Measurements from ENCODE around the gene AK5.

AK5 gene

GRCh38 chr1:77565321-77565720 lies 283.5 kb downstream of the AK5 start:
- TF ChIP-seq CTCF (IDR thresholded peaks at IDR 0.05; ENCODE audit: extremely low read depth, insufficient read depth, missing control alignments): no peak
- in situ Hi-C loops (cut with MboI; ENCODE audit: low pct_unique_long_range_greater_than_20kb, low sequenced_read_pairs, unreplicated experiment): no loop called here
- DNase-seq (ENCODE audit: low spot score): no peak

- no peak for TF ChIP-seq CTCF (IDR thresholded peaks at IDR 0.05; ENCODE audit: extremely low read depth, insufficient read depth, missing control alignments)
- no peak for DNase-seq (ENCODE audit: low spot score)
- in situ Hi-C loops (cut with MboI; ENCODE audit: low pct_unique_long_range_greater_than_20kb, low sequenced_read_pairs, unreplicated experiment): no loop called here
Observed at GRCh38 chr1:77571642-77572041, 289.8 kb downstream of the AK5 start.

GRCh38 chr1:77579547-77579946 lies 297.7 kb downstream of the AK5 start:
- in situ Hi-C loops (cut with MboI; ENCODE audit: low pct_unique_long_range_greater_than_20kb, low sequenced_read_pairs, unreplicated experiment): no loop called here
- no peak for DNase-seq (ENCODE audit: low spot score)
- no peak for TF ChIP-seq CTCF (IDR thresholded peaks at IDR 0.05; ENCODE audit: extremely low read depth, insufficient read depth, missing control alignments)

GRCh38 chr1:77582905-77583304 lies 301.1 kb downstream of the AK5 start:
- TF ChIP-seq CTCF (IDR thresholded peaks at IDR 0.05; ENCODE audit: extremely low read depth, insufficient read depth, missing control alignments): no peak
- in situ Hi-C loops (cut with MboI; ENCODE audit: low pct_unique_long_range_greater_than_20kb, low sequenced_read_pairs, unreplicated experiment): no loop called here

GRCh38 chr1:77583483-77583882 lies 301.7 kb downstream of the AK5 start:
- in situ Hi-C loops (cut with MboI; ENCODE audit: low pct_unique_long_range_greater_than_20kb, low sequenced_read_pairs, unreplicated experiment): no loop called here
- peak; percentile 29 for DNase-seq (ENCODE audit: low spot score)
- no peak for TF ChIP-seq CTCF (IDR thresholded peaks at IDR 0.05; ENCODE audit: extremely low read depth, insufficient read depth, missing control alignments)

More at GRCh38 chr1:77582905-77583304, 301.1 kb downstream of the AK5 start:
- no peak for DNase-seq (ENCODE audit: low spot score)

GRCh38 chr1:77584884-77585283 lies 303.1 kb downstream of the AK5 start:
- TF ChIP-seq CTCF (IDR thresholded peaks at IDR 0.05; ENCODE audit: extremely low read depth, insufficient read depth, missing control alignments): no peak
- no peak for DNase-seq (ENCODE audit: low spot score)
- in situ Hi-C loops (cut with MboI; ENCODE audit: low pct_unique_long_range_greater_than_20kb, low sequenced_read_pairs, unreplicated experiment): no loop called here
